Kidney tubule cell (primary cell): ENCODE data around the gene MRPS5.
A peak's percentile ranks its signal among the peaks of the same experiment; 100 is the strongest.

Experiments
- DNase-seq: peaks from one replicate; pipeline ENCODE4 v3.0.0-alpha.2; 2018; ENCODE audit warnings: low spot score

MRPS5 gene

DNA sequence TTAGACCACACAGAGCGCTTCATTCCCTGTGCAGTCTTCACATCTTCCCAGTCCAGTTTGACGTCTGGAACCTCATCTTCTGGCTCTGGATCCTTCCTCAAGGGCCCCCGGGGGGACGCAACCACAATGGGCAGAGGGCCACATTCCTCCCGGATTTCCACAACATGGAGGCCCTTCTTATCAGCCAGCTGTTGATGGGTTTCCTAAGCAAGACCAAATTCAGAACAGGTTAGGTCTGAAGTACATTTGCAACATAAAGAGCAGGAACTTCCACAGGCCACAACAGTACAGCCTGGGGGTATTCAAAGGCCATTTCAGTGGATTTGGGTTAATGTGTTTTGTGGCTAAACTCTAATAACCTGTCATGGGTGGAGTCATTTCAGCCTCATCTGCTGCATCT lies 34.2 kb downstream of the MRPS5 start:
- no peak for DNase-seq

DNA sequence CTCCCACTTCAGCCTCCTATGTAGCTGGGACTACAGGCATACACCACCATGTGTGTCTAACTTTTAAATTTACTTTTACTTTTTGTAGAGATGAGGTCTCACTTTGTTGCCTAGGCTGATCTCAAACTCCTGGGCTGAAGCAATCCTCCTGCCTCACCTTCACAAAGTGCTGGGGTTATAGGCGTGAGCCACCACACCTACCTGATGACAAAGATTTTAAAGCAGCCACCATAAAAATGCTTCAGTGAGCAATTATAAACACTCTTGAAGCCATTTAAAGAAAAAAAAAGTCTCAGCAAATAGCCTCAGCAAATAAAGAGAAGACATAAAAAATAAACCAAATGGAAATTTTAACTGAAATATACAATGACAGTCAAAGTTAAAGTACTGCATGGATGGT lies 35.6 kb downstream of the MRPS5 start:
- no peak for DNase-seq

- no peak for DNase-seq
Measured at GRCh38 chr2:95082477-95082876, 39.1 kb downstream of the MRPS5 start.

DNA sequence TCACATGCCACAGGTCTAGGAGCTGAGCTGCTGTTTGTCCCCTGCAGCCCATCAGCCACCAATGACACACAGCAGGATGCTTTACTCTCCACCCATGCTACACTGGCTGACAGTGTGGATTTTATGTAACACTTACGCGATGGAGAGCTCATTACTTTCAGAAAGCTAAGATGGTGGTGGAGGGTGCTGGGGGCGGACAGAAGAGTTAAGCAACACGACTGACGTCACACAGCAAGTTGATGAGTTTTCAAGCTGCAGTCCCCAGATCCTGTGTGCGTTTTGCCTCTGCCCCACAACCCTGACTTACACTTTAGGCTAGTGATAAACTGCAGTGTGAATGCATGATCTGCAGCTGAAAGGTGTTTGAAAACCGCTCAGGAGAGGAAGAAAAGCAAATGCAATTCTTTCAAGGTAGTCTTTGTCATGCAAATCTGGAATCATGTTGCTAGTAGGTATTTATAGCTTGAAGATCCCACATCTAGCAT lies 42.4 kb downstream of the MRPS5 start:
- DNase-seq = no peak

DNA sequence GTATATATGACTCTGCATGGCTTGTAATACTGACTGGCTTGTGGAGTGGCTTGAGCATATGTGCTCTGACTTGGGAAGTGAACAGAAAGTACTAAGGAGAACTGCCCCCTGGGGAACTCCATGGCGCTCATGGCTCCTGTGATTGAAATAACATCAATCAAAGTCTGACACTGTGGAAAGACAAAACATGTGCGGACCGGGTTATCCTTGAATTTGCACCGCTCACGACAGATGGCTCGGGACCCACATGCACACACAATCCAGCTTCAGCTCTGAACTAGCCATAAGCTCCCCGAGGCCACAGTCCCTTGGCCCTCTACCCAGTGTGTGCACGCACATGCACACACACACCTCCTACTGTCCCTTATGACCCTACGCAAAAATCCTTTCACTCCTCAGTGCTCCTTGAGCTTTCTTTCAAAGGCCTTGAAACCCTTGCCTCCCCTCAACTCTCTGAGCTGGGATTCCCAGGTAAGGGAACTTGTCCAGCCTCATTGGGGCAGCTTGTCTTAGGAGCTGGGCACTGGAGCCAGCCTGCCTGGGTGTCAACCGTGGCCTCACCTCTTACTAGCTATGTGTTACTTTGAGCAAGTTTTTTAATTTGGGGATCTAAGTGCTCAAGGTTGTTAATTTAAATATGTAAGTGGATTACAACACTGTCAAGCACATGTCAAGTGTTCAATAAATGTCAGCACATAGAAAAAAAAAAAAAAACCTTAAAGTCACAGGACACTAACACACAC lies 43.6 kb downstream of the MRPS5 start:
- DNase-seq = no peak

DNA sequence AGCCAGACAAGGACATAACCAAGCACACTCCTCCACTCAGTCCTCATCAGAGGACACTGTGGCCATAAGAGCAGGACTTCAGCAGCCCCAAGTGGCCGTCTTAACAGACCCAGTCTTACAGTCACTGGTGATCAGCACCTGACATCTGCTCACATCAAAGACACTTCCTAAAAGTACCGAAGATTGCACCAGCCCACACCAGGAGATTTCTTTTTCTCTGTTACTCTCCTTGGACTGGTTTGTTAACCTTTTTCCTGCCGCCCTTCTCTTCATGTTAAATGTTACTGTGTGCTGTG lies 44.1 kb downstream of the MRPS5 start:
- no peak for DNase-seq

DNA sequence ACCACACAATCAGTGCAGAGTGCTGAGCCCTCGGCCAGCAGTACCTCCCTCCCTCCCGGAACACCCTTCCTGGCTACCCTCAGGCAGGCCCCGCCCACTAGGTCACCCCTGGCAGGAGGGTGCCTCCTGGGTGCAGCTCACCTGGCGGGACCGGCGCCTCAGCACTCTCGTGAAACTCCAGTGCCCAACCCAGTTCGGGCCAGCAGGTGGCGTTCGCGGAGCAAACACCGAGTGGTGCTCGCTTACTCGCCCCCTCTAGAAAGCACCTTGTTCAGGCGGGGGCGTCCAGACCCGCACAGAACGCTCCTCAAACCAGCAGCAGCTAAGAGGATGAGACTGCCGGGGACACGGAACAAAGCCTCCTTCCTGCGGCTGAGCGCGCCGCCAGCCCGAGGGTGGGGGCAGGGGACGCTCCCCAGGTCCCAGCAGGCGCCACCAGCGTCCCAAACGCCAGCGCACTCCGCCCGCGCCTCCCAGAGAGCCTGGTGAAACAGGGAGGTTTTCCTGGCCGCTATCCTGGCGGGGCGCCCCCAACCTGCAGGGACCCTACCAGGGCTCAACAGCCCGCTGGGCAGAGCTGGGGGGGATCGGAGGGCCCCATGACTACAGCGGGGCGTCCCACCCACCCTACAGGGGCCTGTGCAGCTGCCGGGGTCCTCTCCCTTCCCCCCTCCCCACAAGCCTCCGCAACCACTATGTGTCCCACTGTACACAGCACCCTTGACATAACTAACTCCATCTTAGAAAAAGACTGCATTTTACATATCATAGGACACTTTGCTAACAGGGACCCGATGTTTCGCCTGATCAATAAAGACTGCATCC lies 44.7 kb downstream of the MRPS5 start:
- DNase-seq = peak; percentile 86

DNA sequence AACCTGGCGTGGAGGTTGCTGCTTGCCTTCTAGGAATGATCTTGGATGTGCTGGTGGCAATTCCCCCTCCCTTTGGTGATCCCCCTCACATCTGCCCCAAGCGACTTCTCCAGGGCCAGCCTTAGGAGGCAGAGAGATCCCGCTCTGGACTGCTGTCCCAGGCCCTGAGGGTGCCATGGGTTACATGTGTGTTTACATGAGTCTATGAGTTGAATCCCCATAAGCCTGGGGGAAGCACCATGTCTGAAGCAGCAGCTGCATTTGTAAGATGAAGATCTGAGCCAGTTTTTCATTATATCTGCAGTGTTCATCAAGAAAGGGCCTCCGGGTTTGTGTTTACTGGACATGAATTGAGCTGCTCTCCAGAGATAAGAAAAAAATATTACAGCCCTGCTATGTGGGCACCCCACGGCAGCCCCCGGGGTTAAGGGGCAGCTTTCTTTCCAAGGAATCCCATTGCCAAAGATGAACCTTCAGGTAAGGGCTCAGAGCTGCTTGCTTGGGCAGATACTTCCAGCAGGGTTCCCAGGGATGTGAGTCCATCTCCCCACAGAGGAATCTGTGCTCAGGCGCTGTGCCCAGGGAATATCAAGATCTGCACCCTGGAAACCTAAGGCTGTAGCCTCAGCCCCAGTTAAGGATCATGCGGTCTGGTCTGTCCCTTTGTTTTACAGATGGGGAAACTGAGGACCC lies 46.0 kb downstream of the MRPS5 start:
- DNase-seq = no peak

DNA sequence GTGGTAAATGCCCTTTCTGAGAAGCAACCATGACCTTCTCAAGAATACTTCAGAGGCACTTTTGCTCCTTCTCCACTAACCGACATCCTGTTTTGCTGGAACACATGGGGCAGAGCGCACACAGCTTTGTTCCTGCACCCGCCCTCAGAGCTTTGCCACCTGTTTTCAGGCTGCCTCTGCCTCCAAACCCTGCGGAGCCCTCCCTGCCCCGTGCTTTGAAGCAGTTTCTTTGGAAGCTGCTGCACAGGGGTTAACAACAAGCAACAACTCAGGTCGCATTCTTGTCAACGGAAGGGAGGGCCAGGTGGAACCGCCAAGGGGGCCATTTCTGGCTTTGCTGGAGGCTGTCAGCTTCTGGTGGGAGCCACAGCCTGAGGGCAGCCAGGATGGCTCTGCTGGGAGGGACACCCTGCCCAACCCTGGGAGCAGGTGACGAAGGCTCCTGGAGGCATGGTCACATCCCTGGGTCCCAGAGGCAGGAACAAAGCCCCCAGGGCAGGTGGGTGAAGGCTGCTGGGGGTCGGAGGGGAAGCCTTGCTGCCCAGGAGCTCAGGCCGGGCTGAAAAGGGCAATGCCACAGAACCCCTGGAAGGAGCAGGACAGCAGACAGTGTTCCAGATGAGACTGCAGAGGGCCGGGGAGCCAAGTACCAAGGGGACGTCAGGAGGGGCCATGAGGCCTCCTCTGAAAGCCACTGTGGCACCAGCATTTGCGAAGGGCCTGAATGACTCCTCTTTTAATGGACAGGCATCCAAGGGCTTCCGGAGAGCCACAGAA lies 46.8 kb downstream of the MRPS5 start:
- no peak for DNase-seq

- DNase-seq = peak; percentile 61
Measured at GRCh38 chr2:95073856-95074662, 47.5 kb downstream of the MRPS5 start.

- DNase-seq = no peak
Measured at GRCh38 chr2:95072424-95072823, 49.2 kb downstream of the MRPS5 start.

GRCh38 chr2:95071856-95072255 lies 49.8 kb downstream of the MRPS5 start:
- DNase-seq = no peak

DNA sequence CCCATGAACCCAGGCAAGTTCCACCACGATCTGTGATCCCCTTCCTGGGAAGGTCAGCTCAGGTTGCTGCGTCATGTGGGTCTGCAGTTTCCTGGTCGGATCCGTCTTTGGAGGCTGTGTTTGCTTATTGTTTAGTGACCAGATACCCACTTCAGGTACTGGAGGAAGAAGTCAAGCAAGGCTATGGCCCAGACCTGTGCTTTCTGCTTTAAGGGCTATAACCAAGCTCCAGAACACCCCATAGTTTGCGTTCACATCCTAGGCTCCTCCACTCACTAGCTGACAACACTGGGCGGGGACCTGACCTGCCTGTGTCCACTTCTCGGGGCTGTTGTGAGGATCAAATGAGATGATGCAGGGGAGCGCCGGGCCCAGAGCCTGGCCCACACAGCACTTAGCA lies 52.1 kb downstream of the MRPS5 start:
- no peak for DNase-seq

- DNase-seq = no peak
Measured at GRCh38 chr2:95068256-95068655, 53.4 kb downstream of the MRPS5 start.

DNA sequence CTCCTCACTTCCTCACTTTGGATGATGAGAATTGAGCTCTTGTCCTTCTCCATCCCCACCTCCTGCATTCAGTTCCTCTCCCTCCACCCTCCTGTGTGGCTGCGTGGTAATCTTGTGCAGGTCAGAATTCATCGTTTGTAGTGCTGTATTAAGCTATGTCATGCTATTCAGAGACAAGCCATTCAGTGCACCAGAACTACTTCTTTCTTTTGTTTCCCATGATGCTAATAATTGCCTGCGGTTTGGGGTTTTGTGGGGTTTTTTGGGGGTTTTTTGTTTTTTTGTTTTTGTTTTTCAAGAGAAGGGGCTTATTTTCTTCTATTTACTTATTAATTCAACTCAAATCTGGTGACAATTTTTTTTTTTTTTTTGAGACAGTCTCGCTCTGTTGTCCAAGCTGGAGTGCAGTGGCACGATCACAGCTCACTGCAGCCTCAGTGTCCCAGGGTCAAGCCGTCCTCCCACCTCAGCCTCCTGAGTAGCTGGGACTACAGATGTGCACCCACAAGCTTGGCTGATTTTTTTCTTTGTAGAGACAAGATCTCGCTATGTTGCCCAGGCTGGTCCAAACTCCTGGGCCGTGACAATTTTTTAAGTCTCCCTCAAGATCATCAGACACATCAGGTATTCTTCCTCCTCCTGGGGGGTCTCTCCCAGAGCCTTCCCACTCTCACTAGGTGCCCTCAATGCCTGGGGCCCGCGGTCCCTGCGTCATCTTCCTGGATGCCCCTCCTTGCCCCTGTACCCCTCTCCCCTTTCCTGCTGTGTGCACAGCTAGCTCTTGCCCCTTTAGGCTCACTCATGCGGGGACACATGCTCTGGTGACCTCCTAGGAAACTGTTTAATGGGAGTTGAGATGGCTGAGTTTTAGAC lies 58.3 kb downstream of the MRPS5 start:
- no peak for DNase-seq

GRCh38 chr2:95062242-95063085 lies 59.1 kb downstream of the MRPS5 start:
- no peak for DNase-seq

GRCh38 chr2:95061601-95062183 lies 59.9 kb downstream of the MRPS5 start:
- no peak for DNase-seq

DNA sequence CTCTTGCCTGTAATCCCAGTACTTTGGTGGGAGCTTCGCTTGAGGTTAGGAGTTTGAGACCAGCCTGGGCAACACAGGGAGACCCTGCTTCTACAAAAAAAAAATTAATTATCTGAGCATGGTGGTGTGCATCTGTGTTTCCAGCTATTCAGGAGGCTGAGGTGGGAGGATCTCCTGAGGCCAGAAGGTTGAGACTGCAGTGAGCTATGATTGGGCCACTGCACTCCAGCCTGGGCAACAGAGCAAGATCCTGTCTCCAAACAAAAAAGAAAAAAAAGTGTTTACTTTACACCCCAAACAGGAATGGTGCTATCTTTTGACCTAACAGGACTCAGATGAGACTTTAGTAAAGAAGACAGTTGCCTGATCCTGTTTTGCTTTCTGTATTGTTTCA lies 60.5 kb downstream of the MRPS5 start:
- DNase-seq = no peak
